ENCODE results near the gene ZNF512.

Gene ZNF512

GRCh38 chr2:27638037-27638637 lies 55.3 kb downstream of the ZNF512 start:
- DNase-seq, result peak; percentile 48

- peak; percentile 70 for DNase-seq
These were observed 55.9 kb downstream of the ZNF512 start for GRCh38 chr2:27638709-27639108.

GRCh38 chr2:27640722-27641245 lies 57.9 kb downstream of the ZNF512 start:
- no peak for DNase-seq

GRCh38 chr2:27645197-27645596 lies 62.4 kb downstream of the ZNF512 start:
- no peak for DNase-seq

GRCh38 chr2:27647289-27647688 lies 64.4 kb downstream of the ZNF512 start:
- no peak for DNase-seq

- DNase-seq, result no peak
These were observed 64.9 kb downstream of the ZNF512 start for GRCh38 chr2:27647737-27648136.

- no peak for DNase-seq
These were observed 68.2 kb downstream of the ZNF512 start for GRCh38 chr2:27651056-27651455.

- no peak for DNase-seq
These were observed 69.5 kb downstream of the ZNF512 start for GRCh38 chr2:27652341-27652740.

- no peak for DNase-seq
These were observed 69.9 kb downstream of the ZNF512 start for GRCh38 chr2:27652790-27653189.

GRCh38 chr2:27653397-27653796 lies 70.6 kb downstream of the ZNF512 start:
- DNase-seq, result peak; percentile 21

GRCh38 chr2:27655155-27655951 lies 72.5 kb downstream of the ZNF512 start:
- peak; percentile 6 for DNase-seq

GRCh38 chr2:27661371-27661770 lies 78.5 kb downstream of the ZNF512 start:
- DNase-seq, result no peak

GRCh38 chr2:27663285-27664153 lies 80.7 kb downstream of the ZNF512 start, which contains the start of the genes SLC4A1AP and SUPT7L:
Gene SLC4A1AP, plus strand, starts transcription at chr2:27663889. Its CDS starts 26 bp downstream, at chr2:27663915.
Gene SUPT7L, minus strand, starts transcription at chr2:27663614. Its CDS starts 1,422 bp downstream, at chr2:27662192.
- peak; percentile 86 for DNase-seq

- DNase-seq, result no peak
These were observed 81.3 kb downstream of the ZNF512 start for GRCh38 chr2:27664154-27664574.

- DNase-seq, result no peak
These were observed 82.0 kb downstream of the ZNF512 start for GRCh38 chr2:27664622-27665363.

GRCh38 chr2:27667446-27667845 lies 84.6 kb downstream of the ZNF512 start:
- DNase-seq, result no peak

- no peak for DNase-seq
These were observed 88.4 kb downstream of the ZNF512 start for GRCh38 chr2:27671235-27671634.

All from fibroblast of skin of scalp (primary cell).